COR-L47 (cell line): ENCODE measurements around the gene CECR2.
"Not testable (repeated sequence)": the region's sequence is repeated elsewhere in the genome, so short reads cannot be mapped to it uniquely, and the experiment has no call there.

Experiments used
- DNase-seq: peaks from one replicate; lab custom pipeline; 2025; lab: John Stamatoyannopoulos, UW

Gene CECR2

DNA sequence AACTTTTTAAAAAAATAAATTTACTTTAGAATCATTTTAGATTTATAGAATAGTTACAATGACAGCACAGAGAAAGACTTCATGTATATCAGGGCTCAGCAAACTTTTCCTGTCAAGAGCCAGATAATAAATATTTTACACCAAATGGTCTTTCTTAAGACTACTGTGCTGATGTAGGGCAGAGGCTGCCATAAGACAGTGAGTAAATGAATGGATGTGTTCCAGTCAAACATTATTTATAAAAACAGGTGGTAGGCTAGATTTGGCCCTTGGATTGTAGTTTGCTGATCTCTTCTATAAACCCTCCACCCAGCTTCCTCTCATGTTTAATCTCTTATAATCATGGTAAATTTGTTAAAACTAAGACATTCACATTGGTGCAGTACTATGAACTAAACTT, 33.0 kb downstream of the CECR2 start:
- no peak for DNase-seq

DNA sequence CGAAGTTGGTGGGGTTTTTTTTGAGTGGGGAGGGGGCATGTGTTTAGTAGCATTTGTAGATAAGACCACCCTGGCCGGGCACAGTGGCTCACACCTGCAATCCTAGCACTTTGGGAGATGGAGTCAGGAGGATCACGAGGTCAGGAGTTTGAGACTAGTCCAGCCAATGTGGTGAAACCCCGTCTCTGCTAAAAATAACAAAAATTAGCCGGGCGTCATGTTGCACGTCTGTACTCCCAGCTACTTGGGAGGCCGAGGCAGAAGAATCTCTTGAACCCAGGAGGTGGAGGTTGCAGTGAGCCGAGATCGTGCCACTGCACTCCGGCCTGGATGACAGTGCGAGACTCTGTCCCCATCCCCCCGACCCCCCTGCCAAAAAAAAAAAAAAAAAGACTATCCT, 34.6 kb downstream of the CECR2 start:
- DNase-seq = no peak

DNA sequence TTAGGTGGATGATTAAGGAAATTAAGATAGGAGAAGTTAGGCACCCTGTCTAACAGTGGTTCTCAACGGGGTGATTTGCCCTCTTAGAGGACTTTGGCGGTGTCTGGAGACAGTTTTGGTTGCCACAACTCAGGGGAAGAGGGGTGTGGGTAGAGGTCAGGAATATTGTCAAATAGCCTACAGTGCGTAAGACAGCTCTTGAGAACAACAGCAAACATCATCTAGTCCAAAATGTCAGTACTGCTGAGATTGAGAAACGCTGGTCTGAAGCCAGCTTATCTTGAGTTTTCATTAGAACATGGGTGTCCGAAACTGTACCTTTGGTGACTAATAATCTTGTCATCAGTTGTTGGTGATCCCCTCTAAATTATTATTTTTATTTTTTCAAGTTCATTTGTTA, 38.4 kb downstream of the CECR2 start:
- DNase-seq = no peak

DNA sequence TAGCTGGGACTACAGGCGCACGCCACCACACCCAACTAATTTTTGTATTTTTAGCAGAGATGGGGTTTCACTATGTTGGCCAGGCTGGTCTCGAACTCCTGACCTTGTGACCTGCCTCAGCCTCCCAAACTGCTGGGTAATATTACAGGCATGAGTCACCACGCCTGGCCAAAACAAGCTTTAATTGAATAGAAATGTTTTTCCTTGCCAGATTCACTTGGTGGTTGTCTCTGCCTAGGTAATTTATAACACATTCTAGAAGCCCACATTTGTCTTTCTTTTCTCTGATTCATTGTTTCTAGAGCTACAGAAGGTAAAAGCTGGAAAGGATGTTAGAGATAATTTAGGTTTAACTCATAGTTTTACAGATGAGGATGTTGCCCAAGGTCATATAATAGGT, 41.3 kb downstream of the CECR2 start:
- no peak for DNase-seq

DNA sequence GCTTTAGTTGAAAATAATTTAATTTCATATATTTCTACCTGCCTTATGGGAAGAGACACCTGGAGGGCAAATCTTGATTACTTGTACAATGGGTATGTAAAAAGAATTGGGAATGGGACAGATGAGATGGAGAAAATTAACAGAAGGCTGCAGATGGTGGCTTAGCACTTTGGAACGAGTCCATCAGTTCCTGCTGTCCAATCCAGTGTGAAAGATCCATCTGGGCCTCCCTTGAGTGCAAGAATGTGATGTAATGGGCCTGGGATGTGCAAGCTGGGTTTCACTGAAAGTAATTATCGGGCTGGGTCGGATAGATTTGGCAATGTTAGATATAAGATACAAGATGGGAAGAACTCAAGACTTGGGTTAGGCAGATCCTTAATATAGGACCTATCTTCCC, 42.0 kb downstream of the CECR2 start:
- DNase-seq = no peak

DNA sequence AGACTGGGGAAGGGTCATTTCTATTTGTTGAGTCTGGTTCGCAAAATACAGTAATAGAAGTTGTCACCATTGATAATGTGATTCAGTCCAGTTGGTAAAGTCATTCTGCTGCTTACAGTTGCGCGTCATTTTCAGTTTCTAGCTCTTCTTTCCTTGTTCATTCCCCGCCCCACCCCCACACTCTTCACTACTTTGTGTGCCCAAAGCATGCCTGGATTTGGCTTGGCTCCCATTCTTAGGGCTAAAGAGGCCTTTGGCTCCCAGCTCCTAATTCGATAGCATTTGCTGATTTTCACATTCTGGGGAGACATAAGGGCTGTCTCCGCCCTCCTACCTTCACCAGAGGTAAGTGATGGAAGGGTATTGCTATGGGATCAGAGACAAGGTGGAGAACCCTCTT, 43.0 kb downstream of the CECR2 start:
- no peak for DNase-seq

DNA sequence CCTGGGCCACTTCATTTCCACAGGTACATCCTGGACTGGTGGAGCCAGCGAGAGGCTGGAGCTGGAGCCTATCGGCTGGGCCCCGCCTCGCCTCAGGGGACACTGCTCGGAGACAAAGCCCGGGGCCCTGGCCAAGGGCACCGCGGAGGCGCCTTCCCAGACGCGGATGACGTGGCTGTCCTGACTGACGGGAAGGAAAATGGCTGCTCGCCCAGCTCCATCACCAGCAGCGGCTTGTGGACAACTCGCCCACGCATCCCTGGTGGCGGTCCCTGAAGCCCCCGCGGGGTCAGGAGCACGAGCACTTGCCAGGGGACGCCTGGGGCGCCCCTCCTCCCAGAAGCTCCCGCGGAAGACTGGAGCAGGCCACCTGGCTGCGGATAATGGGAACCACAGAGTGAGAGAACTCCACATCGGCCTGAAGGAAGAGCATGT, 49.6 kb downstream of the CECR2 start:
- DNase-seq = no peak

DNA sequence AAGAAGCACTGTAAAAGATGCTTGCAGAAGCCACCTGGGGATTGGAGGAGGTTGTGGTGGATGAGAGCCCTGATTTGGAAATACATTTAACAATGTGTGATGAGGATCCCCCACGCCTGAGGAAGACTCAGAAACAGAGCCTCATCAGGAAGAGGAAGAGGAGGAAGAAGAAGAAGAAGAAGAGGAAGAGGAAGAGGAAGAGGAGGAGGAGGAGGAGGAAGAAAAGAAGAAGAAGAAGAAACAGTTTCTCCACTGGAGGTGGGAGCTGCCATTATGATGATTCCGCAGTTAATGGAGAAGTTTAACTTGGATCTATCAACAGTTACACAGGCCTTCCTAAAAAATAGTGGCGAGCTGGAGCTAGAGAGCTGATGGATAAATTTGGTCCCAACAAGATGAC, 50.1 kb downstream of the CECR2 start:
- DNase-seq = no peak

DNA sequence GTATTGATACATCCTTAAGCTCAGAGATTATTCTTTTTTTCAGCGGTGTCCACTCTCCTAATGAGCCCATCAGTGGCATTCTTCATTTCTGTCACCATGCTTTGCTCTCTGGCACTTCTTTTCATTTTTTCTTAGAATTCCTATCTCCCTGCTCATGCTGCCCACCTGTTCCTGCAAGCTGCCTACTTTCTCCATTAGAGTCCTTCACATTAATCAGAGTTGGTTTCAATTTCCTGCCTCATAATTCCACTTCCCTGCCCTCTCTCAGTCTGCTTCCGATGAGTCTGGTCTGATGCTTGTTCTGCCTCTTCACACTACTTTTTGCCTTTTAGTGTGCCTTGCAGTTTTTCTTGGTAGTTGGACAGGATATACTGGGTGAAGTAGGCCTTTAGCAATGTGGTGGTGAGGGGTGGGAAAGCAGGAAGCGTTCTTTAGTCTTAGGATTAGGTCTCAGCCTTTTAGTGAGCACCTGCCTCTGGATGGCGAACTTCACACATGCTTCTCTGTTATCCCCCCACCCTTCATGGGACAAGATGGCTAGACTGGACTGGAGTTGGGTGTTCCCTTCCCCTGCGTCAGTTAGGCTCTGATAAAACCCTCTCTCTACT, 53.6 kb downstream of the CECR2 start:
- DNase-seq = no peak

DNA sequence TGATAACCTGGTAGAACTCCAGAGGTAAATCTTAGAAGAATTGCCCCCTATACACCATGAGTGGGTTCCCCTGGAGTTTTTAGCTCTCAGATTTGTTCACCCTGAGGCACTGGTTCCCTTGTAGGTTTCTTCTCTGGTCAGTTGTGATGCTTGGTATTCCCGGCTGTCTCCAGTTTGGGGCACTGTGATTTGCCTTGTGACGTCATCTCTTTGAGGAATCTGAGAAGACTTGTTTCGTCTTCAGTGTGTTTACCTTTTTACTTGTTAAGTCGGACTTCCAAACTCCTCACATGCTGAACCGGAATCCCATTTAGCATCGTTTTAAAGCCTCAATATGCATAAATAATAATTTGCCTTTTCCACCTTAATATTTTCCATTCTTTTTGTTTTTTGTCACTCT, 54.4 kb downstream of the CECR2 start:
- no peak for DNase-seq

DNA sequence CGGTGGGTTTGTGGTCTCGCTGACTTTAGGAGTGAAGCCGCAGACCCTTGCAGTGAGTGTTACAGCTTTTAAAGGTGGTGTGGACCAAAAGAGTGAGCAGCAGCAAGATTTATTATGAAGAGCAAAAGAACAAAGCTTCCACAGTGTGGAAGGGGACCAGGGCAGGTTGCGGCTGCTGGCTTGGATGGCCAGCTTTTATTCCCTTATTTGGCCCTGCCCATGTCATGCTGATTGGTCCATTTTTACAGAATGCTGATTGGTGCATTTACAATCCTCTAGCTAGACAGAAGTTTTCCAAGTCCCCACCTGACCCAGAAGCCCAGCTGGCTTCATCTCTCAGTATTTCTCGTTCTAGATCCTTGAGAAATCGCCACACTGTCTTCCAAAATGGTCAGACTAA, 58.3 kb downstream of the CECR2 start:
- DNase-seq = not testable (repeated sequence)

DNA sequence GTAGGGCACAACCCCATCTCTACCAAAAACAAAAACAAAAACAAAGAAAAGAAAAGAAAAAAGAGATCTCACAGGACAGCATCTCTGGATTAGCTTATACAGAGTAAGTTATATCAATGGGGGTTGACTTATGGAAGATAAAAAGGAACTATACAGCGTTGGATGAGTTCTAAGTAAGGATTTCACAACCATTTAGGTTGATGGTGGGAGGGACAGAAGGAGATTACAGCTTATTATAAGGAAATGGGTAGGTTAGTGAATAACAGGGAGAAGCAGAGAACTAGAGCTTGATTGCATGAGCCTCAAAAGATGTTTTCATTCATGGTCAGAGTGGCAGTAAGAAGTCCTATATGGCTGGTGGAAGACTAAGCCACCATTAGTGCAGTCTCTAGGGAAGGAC, 60.3 kb downstream of the CECR2 start:
- no peak for DNase-seq

DNA sequence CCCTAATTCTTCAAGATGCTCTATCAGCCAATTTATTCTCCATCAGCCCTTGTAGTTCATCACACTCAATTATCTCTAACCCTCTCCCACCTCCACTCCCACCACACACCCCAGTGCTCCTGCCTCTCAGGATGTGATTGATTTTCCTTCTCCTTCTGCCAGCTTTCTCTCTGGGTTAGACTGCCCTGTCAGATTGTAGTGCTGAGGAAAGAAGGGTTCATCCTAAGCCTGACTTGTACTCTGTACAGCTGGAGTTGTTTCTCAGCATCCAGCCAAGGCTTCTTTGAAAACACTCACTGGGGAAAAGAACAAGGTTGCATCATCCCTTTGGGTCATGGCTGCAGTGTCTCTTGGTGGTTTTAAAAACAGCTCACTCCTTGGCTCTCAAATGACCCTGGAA, 61.2 kb downstream of the CECR2 start:
- DNase-seq = no peak

DNA sequence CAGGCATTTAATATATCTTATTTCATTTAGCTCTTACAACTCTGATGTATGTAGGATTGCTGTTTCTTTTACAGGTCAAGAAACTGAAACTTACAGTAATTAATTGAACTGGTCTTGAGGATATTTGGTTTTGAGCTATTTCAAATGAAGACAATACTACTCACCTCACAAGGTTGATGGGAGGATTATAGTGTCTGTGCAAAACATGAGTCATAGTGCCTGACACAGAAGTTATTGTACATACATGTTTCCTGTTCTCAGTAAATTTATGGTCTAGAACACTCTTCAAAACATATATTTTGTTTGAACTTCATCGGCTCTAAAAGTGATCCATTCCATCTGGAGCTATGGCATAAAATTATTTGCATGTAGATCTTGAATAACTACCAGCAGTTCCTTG, 61.9 kb downstream of the CECR2 start:
- no peak for DNase-seq

DNA sequence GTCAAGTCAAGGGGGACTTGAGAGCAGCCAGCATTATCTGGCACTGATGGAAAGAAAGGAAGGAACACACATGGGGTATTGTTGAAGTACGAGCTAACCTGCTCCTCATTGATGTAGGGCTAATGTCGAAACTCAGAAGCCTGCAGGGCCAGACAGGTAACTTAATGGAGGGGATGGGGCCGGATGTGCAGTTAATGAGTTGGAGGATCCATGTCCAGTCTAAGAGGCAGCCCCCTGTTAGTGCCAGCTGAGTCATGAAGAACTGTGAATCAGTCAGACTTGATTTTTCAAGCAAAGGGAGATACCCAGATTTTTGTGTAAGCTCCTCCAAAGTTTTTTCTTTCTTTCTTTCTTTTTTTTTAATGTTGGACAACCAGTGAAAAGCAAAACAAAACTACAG, 65.6 kb downstream of the CECR2 start:
- DNase-seq = no peak

DNA sequence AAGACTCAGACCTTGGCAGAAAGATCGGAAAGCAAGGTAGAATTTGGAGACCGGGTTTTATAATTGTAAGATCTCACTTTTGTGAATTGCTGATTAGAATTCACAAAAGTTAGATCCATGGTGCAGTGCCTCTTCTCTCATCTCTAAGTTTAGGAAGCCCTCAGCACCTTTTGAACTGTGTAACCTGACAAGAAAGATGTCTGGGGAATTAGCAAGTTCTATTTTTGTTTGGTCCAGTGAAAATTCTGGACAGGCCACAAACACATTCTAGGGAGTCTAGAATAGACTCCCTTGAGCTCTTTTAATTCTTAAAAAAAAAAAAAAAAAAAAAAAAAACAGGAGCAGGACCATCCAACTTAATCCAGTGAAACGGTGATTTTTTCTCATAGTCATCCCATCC, 66.1 kb downstream of the CECR2 start:
- DNase-seq = no peak

DNA sequence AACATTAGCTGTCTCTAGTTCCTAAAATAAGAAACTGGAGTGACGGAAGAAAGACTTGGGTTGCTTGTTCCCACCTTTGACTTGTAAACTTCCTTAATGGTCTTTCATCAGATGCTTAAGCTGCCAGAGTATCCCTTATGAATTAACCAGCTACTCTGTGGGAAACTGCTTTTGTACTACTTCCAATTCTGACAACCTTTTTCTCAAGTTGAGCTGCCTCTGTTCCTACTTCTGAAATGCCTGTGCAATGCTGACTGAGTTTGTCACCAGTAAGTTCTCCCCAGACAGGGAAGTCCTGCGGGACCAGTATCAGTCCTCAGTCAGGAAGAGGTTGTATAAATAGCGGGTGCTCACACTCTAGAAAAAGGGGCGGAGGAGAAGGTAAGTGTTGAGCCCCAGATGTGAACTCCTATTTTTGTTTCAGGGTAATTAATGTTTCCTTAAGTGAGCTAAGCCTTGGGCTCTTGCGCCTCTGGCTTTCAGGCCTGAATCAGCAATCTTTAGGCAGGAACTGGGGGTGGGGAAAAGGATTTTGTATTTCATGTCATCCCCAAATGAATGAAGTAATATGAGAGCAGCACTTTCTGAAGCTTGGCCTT, 67.2 kb downstream of the CECR2 start:
- no peak for DNase-seq

DNA sequence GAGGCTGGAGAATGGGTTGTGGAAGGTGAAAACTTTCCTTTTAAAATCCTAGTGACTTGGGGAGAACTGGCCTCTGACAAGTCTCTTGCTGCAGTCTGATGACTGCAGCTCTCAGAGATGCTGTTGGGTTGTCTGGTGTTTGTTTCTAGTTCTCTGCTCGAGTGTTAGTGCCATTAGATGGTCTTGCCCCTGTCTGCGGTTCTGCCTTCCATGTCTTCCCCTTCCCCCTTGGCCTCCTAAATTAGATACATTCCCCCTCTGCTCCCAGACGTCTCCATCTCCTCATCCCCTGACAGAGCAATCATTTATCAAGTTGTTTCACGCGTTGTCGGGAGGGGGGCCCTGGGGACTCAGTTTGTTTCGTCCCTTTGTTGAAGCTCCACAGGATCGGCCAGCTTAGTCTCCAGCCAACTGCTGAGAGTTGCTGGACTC, 67.7 kb downstream of the CECR2 start:
- DNase-seq = no peak

DNA sequence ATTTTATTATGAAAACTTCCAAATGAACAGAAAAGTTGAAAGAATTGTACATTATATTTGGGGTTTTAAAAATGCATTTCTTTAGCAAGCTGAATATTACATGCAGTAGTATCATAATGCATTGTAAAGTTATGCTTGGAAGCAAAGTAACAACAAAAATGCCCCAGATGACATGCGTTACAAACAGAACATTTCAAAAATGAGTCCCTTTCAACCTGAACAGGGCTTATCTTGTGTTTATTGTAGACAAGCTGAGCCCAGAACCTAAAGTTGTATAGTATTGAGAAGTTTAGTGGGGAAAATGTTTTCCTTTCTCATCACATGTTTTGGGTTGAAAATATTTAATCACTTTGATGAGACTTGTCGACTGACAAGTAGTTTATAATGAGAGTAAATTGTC, 68.8 kb downstream of the CECR2 start:
- DNase-seq = no peak

DNA sequence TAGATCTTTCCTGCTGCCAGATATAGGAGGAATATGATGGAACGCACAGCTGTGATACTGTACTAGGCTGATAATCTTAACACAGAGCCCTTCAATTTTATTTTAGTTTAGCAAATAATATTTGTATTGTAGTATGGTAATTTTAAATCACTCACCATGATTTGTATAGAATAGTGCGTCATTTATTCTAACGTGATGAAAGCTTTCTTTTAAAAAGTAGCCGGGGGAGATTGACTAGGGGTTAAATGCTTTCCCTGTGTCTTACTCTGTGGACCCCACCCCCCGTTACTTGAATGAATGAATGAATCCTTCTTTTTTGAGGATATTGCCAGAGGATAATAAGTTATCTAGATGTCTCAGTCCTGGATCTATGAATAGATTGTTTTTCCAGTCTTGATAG, 72.1 kb downstream of the CECR2 start:
- no peak for DNase-seq

DNA sequence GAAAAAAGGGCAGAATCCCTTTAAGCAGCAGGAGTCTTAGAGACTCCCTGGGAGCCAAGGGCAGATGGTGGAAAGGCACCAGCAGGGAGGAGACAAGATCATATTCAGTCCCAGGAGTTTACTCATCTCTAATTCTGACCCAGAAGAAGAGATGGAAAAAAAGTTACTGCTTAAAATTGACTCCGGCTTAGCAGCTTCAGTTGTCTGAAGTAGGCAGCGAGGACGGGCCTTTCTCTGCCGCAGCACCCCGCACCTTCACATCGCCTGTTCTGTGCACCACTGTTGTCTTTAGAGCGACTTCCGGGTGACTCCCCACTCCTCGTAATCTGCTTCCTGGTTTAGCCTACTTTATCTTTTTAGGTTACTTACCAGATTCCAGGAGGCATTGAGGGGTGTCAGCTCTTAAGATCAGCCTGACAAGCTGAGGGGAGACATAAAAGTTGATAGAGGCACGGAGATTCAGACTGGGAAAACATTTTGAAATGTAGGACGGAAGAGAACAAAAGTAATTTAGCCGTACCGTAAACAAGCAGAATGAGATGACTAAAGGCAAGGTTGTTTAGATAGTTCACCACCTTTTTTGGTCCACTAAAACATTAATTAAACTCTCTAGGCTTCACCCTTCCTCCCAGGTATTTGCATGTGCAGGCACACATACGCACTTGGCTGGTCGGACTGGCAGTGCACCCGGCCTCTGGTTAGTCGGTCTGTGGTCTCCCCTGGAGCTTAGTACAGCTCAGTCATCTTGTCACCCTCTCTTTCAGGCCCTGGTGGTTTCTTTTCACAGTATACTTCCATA, 74.3 kb downstream of the CECR2 start:
- DNase-seq = no peak

DNA sequence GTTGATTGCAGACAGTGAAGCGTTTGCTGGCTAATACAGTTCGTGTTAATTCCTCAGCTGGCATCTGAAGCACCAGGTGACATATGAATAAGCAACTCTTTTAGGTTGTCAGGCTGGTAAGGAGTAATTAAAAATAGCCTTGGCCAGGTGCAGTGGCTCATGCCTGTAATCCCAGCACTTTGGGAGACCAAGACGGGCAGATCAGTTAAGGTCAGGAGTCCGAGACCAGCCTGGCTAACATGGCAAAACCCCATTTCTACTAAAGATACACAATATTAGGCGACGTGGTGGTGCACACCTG, 74.9 kb downstream of the CECR2 start:
- no peak for DNase-seq

DNA sequence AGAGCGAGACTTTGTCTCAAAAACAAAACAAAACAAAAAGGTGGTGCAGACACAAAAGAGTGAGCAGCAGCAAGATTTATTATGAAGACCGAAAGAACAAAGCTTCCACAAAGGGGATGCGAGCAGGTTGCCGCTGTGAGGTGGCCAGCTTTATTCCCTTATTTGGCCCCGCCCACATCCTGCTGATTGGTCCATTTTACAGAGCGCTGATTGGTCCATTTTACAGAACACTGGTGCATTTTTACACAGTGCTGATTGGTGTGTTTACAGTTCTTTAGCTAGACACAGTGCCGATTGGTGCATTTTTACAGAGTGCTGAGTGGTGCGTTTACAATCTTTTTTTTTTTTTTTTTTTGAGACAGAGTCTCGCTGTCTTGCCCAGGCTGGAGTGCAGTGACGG, 77.4 kb downstream of the CECR2 start:
- no peak for DNase-seq

DNA sequence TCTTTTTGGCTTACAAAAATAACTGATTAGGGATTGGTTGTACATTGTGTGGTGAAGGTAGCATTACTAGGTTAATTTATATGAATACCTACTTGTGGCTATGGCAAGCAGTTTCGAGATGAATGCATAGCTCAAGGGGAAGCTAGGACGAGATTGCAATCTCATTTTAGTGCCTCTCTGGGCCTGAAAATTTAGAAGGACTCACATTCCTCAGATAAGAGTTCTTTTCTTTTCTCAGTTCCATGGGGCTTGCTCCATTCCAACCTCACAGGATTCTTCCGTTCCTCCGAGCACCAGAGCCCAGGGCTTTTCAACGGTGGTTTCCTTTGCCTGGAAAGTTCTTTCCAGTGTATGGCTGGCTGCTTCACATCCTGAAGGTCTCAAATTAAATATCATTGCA, 82.1 kb downstream of the CECR2 start:
- no peak for DNase-seq
